ENCODE results near the gene STON1.

GRCh38 chr2:48504647-48505327 lies 25.2 kb upstream of the STON1 start:
- TF ChIP-seq CTCF (IDR thresholded peaks at IDR 0.05; ENCODE audit: extremely low read depth in 1 of 2, insufficient read depth in 1 of 2, low read depth in 1 of 2, low read length in 2 of 2): no peak
- TF ChIP-seq POLR2A (IDR thresholded peaks at IDR 0.05; ENCODE audit: low read depth, low read length): no peak
- TF ChIP-seq EZH2 (IDR thresholded peaks at IDR 0.05; ENCODE audit: borderline replicate concordance, low read depth, low read length, severe bottlenecking): no peak
- TF ChIP-seq MYC (IDR thresholded peaks at IDR 0.05; ENCODE audit: low read depth, low read length): no peak
- TF ChIP-seq MAX (IDR thresholded peaks at IDR 0.05; ENCODE audit: insufficient read depth, insufficient read length): no peak
- TF ChIP-seq POLR2AphosphoS5 (IDR thresholded peaks at IDR 0.05; ENCODE audit: insufficient read depth, low read depth, low read length): no peak
- no peak for TF ChIP-seq GATA2 (IDR thresholded peaks at IDR 0.05; ENCODE audit: insufficient read depth, insufficient read length, low read depth, low read length)
- TF ChIP-seq JUN (IDR thresholded peaks at IDR 0.05; ENCODE audit: borderline replicate concordance, insufficient read depth, insufficient read length, low read depth): no peak

All from endothelial cell of umbilical vein (primary cell).